Erythroblast (primary cell): ENCODE measurements around the gene KIF3C.

ENCODE experiments used
- GATA1 ChIP-seq: IDR thresholded peaks from 2 replicates; pipeline ENCODE4 v1.6.1; 2011; ENCODE audit warnings: low read depth, mild to moderate bottlenecking, control low read depth, low read length, moderate library complexity
- POLR2A ChIP-seq: IDR thresholded peaks from 2 replicates; pipeline ENCODE4 v1.6.1; 2011; ENCODE audit warnings: mild to moderate bottlenecking, low read length

DNA sequence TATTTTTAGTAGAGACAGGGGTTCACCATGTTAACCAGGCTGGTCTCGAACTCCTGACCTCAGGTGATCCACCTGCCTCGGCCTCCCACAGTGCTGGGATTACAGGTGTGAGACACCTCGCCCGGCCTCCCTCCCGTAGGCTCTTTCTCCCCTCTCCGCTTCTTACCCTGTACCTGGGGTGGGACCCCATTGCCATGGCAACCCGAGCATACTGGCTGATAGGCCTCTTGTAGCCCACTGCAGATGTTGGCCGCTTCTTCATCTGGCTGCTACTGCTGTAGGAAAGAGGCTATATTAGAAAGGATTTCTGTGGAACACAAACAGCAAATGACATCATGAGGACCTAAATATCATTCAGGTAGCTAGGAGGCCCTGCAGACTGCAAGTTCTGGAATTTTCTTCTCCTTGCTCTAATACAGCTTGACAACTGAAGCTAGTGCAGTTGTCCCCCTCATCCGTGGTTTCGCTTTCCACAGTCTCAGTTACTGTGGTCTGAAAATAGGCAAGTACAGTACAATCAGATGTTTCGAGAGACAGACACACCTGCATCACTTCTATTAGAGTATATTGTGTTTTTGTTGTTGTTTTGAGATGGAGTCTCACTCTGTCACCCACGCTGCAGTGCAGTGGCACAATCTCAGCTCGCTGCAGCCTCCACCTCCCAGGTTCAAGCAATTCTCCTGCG is 52.4 kb downstream of the KIF3C start:
- TF ChIP-seq POLR2A (no peak), GATA1 (no peak)
